ENCODE data around the gene TSC2. TPM values are rescaled to one million over a fixed set of nuclear protein-coding genes. Genes with fewer than 3 reads are reported as not detected.
"Not testable (repeated sequence)": the region's sequence is repeated elsewhere in the genome, so short reads cannot be mapped to it uniquely, and the experiment has no call there.

The TSC2 gene
- total and polyA plus RNA-seq, 2 donors (not counting 3 experiments of a cell fraction or from before 2014, with no cell fraction given): 87.9 to 144 TPM

DNA sequence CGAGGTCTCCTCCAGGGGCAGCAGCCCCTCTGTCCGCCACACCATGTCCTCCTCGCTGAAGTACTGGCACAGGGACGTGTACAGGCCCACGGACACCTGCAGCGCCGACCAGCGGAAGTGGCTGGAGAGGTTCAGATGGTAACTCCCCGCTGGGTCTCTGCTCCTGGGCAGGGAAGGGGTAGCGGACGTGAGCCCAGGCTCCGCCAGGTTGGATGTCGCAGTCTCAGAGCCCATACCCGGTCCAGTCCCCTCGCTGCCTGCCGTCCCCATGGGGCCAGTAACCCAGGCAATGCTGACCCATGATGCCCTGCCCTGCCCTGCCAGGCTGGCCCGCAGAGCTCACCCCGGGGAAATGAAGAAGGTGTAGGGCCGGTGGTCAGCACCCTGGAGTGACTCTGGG lies 54.7 kb downstream of the TSC2 start:
- TF ChIP-seq POLR2AphosphoS5 (IDR thresholded peaks at IDR 0.05; ENCODE audit: insufficient read depth, low read depth, low read length) (no peak), MYC (IDR thresholded peaks at IDR 0.05; ENCODE audit: low read depth, low read length) (no peak), JUN (IDR thresholded peaks at IDR 0.05; ENCODE audit: borderline replicate concordance, insufficient read depth, insufficient read length, low read depth) (no peak), EZH2 (IDR thresholded peaks at IDR 0.05; ENCODE audit: borderline replicate concordance, low read depth, low read length, severe bottlenecking) (no peak), POLR2A (IDR thresholded peaks at IDR 0.05; ENCODE audit: low read depth, low read length) (no peak)
- TF ChIP-seq, protein P1, sequence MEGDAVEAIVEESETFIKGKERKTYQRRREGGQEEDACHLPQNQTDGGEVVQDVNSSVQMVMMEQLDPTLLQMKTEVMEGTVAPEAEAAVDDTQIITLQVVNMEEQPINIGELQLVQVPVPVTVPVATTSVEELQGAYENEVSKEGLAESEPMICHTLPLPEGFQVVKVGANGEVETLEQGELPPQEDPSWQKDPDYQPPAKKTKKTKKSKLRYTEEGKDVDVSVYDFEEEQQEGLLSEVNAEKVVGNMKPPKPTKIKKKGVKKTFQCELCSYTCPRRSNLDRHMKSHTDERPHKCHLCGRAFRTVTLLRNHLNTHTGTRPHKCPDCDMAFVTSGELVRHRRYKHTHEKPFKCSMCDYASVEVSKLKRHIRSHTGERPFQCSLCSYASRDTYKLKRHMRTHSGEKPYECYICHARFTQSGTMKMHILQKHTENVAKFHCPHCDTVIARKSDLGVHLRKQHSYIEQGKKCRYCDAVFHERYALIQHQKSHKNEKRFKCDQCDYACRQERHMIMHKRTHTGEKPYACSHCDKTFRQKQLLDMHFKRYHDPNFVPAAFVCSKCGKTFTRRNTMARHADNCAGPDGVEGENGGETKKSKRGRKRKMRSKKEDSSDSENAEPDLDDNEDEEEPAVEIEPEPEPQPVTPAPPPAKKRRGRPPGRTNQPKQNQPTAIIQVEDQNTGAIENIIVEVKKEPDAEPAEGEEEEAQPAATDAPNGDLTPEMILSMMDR (IDR thresholded peaks at IDR 0.05; ENCODE audit: extremely low read depth in 1 of 2, insufficient read depth in 1 of 2, low read depth in 1 of 2, low read length in 2 of 2): no peak
- Histone ChIP-seq H4K20me1 (replicated peaks; ENCODE audit: control insufficient read depth, extremely low read depth, insufficient read depth, low read length) (no peaks in the 10 kb centered on the region), H3K4me1 (ENCODE audit: control insufficient read depth, extremely low read depth, insufficient read depth, low read length) (no peaks in the 10 kb centered on the region), H3K36me3 (ENCODE audit: control insufficient read depth in 2 of 2, extremely low read depth in 1 of 2, insufficient read depth in 2 of 2, low read length in 2 of 2) (peaks cover 0 to 11% of the 10 kb centered on the region in 2 experiments), H3K27ac (ENCODE audit: insufficient read depth, low read depth, low read length) (no peak overlapping the region), H3K27me3 (ENCODE audit: control insufficient read depth in 2 of 2, insufficient read depth in 2 of 2, low read length in 2 of 2) (no peaks in the 10 kb centered on the region), H3K9me1 (replicated peaks; ENCODE audit: control insufficient read depth, extremely low read depth, insufficient read depth, low read length) (no peaks in the 10 kb centered on the region), H3K4me3 (replicated peaks in 1 of 3; ENCODE audit: insufficient read depth in 1 of 3, low read depth in 1 of 3, low read length in 3 of 3) (no peak overlapping the region), H3K4me2 (ENCODE audit: insufficient read depth, low read length) (no peak overlapping the region), H2AFZ (ENCODE audit: low read depth, low read length) (no peak overlapping the region), H3K9ac (replicated peaks; ENCODE audit: extremely low read depth, insufficient read depth, low read length) (no peak overlapping the region), H3K79me2 (ENCODE audit: control insufficient read depth, insufficient read depth, low read length) (no peaks in the 10 kb centered on the region), H3K9me3 (replicated peaks; ENCODE audit: control insufficient read depth, insufficient read depth, low read length) (no peaks in the 10 kb centered on the region)
- FAIRE-seq (no peak), DNase-seq (ENCODE audit: low read depth, low spot score) (no peak)
- dilution Hi-C loops (cut with MboI; ENCODE audit: extremely low pct_ligation_motif_present, low sequenced_read_pairs): no loop called here
- ChIA-PET POLR2A (no interaction called here), CTCF (no interaction called here)
- BruUV-seq (replicated peaks): no TSS peak
- intact Hi-C loops (cut with micrococcal nuclease): no loop called here

DNA sequence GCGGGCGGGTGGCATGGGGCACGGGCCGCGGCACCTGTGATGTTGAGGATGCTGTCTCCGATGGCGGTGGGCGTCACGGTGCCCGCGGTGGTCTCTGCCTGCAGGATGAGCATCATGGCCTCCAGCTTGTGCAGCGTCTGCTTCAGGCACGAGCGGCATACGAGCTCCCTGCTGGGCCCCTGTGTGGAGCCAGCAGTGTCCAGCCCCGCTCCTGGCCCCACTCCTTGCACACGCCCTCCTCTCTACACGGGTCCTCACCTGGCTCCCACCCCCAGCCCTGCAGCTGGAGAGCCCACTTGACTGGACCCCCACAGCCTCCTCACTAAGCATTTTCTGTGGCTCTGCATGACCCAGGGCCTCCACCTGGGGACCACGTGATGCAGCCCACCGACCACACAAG lies 56.7 kb downstream of the TSC2 start:
- intact Hi-C loops (cut with micrococcal nuclease); dilution Hi-C loops (cut with MboI; ENCODE audit: extremely low pct_ligation_motif_present, low sequenced_read_pairs): not testable (repeated sequence)

GRCh38 chr16:2105291-2105690 lies 57.5 kb downstream of the TSC2 start:
- H3K27me3 ChIP-seq (ENCODE audit: control insufficient read depth in 2 of 2, insufficient read depth in 2 of 2, low read length in 2 of 2); H3K4me2 ChIP-seq (ENCODE audit: insufficient read depth, low read length); DNase-seq (ENCODE audit: low read depth, low spot score); H3K79me2 ChIP-seq (ENCODE audit: control insufficient read depth, insufficient read depth, low read length); H3K9me3 ChIP-seq (replicated peaks; ENCODE audit: control insufficient read depth, insufficient read depth, low read length); dilution Hi-C loops (cut with MboI; ENCODE audit: extremely low pct_ligation_motif_present, low sequenced_read_pairs); H2AFZ ChIP-seq (ENCODE audit: low read depth, low read length); H3K27ac ChIP-seq (ENCODE audit: insufficient read depth, low read depth, low read length); H3K9me1 ChIP-seq (replicated peaks; ENCODE audit: control insufficient read depth, extremely low read depth, insufficient read depth, low read length); H3K4me3 ChIP-seq (replicated peaks in 1 of 3; ENCODE audit: insufficient read depth in 1 of 3, low read depth in 1 of 3, low read length in 3 of 3); BruUV-seq (replicated peaks); FAIRE-seq; CTCF ChIA-PET; intact Hi-C loops (cut with micrococcal nuclease); H3K9ac ChIP-seq (replicated peaks; ENCODE audit: extremely low read depth, insufficient read depth, low read length); H3K4me1 ChIP-seq (ENCODE audit: control insufficient read depth, extremely low read depth, insufficient read depth, low read length); H4K20me1 ChIP-seq (replicated peaks; ENCODE audit: control insufficient read depth, extremely low read depth, insufficient read depth, low read length); H3K36me3 ChIP-seq (ENCODE audit: control insufficient read depth in 2 of 2, extremely low read depth in 1 of 2, insufficient read depth in 2 of 2, low read length in 2 of 2); POLR2A ChIA-PET: not testable (repeated sequence)

More for the DNA sequence above, 56.7 kb downstream of the TSC2 start:
- H3K36me3 ChIP-seq (ENCODE audit: control insufficient read depth in 2 of 2, extremely low read depth in 1 of 2, insufficient read depth in 2 of 2, low read length in 2 of 2): peaks cover 0 to 11% of the 10 kb centered on the region in 2 experiments
- H3K4me1 ChIP-seq (ENCODE audit: control insufficient read depth, extremely low read depth, insufficient read depth, low read length); H3K4me2 ChIP-seq (ENCODE audit: insufficient read depth, low read length); FAIRE-seq; BruUV-seq (replicated peaks); H3K27me3 ChIP-seq (ENCODE audit: control insufficient read depth in 2 of 2, insufficient read depth in 2 of 2, low read length in 2 of 2); CTCF ChIA-PET; H3K79me2 ChIP-seq (ENCODE audit: control insufficient read depth, insufficient read depth, low read length); H3K4me3 ChIP-seq (replicated peaks in 1 of 3; ENCODE audit: insufficient read depth in 1 of 3, low read depth in 1 of 3, low read length in 3 of 3); DNase-seq (ENCODE audit: low read depth, low spot score); H2AFZ ChIP-seq (ENCODE audit: low read depth, low read length); H3K9me1 ChIP-seq (replicated peaks; ENCODE audit: control insufficient read depth, extremely low read depth, insufficient read depth, low read length); H3K9me3 ChIP-seq (replicated peaks; ENCODE audit: control insufficient read depth, insufficient read depth, low read length); POLR2A ChIA-PET; H4K20me1 ChIP-seq (replicated peaks; ENCODE audit: control insufficient read depth, extremely low read depth, insufficient read depth, low read length); H3K9ac ChIP-seq (replicated peaks; ENCODE audit: extremely low read depth, insufficient read depth, low read length); H3K27ac ChIP-seq (ENCODE audit: insufficient read depth, low read depth, low read length): not testable (repeated sequence)

Measured in endothelial cell of umbilical vein (primary cell).